ELR (cell line): ENCODE results near the gene HOXA7.
A peak's percentile ranks its signal among the peaks of the same experiment; 100 is the strongest.

Experiments
- DNase-seq: peaks from one replicate; pipeline ENCODE4 v3.0.0-alpha.2; 2015; ENCODE audit warnings: low read depth

HOXA7 gene

DNA sequence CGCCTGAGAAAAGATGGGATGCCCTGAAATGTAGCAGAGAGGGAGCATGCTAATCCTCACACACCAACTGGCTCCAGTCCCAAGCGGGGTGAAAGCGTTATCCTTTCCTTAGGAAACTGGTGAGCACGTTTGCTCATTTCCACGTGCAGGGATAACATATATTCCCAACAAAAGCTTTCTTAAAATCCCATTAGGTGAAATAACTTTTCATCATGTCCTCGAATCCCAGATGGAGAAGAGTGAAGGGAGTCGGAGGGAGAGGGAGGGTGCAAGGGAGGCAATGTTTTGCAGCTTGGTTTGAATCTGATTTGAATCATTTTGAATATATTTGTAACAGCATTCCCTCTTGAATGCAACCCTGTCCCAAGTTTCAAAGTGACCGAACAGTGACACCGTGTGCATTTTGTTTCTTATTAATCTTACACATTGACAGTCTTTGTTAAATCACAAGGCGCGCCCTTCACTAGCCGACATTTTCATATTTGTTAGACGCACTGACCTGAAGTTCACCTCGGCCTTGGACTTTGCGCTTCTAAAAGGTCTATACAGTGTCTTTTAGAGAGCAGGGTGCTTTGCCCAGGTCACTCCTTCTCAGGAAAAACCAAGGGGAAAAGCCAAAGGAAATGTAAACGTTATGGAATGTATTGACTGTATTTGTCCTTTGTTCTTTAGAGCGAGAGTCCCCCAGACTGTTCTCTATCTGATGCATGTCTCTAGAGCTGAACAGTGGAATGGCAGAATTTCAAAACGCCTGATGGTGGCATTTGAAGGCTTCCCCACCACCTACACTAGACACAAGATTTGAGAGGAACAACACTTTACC is 22.9 kb downstream of the HOXA7 start:
- no peak for DNase-seq

DNA sequence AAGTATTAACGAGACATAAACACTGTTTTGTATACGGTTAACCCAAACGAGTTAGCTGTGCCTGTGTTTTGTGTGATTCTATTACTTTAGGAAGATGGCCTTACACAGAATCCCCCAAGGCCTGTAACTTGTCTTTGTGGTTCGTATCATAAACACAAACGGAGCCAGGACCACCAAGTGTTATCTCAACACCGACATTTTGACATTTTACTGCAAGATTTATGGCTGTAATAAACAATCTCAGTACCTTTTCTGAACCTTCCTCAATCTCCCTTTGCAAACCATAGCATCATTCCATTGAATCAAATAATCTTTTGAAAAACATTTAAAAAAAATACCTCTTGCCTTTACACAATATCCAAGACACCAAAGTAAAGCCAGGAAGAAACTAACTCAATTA is 23.5 kb downstream of the HOXA7 start:
- no peak for DNase-seq

- DNase-seq: no peak
These were observed 24.3 kb downstream of the HOXA7 start for GRCh38 chr7:27132214-27132613.

GRCh38 chr7:27131390-27131819 is 25.1 kb downstream of the HOXA7 start:
- no peak for DNase-seq

- peak; percentile 95 for DNase-seq
These were observed 25.7 kb downstream of the HOXA7 start, which contains the start of gene HOXA4 for GRCh38 chr7:27130540-27131389. TSS of gene HOXA4 (minus strand) at chr7:27130757. CDS start at chr7:27130733, 24 bp downstream.

- DNase-seq: peak; percentile 68
These were observed 26.5 kb downstream of the HOXA7 start for GRCh38 chr7:27129729-27130539.

DNA sequence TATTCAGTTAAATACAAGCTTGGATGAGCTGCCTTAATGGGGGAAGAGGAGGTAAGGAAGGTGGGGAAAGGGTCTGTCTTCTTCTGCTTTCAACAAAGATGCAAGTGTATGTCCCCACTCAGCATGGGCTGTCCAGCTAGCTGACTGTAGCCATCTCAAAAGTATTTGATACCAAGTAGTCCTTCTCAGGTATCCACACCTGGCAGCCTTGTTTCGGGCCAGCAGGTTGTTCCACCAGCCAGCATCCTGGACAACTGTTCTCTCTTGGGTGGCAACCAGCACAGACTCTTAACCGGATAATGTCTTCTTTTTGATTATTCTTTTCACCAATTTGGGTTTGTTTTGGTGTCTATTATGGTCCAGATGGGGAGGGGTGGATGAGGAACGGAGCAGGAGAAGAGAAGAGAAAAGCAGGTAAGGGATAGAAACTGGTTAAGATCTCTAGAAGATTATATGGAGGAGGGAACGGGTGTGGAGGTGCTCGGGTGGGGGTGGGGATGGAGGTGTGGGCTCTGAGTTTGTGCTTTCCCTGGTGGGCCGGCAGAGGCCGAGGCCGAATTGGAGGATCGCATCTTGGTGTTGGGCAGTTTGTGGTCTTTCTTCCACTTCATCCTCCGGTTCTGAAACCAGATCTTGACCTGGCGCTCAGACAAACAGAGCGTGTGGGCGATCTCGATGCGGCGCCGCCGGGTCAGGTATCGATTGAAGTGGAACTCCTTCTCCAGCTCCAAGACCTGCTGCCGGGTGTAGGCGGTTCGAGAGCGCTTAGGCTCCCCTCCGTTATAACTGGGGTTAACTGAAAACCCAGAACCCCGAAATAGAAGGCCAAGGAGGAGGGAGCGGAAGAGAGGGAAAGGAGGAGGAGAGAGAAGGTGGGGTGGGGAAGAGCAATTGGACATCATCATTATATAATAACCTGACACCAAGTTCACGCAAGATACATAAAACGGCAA is 27.4 kb downstream of the HOXA7 start:
- no peak for DNase-seq

GRCh38 chr7:27128034-27128433 is 28.4 kb downstream of the HOXA7 start:
- DNase-seq: no peak

GRCh38 chr7:27126596-27127327 is 29.7 kb downstream of the HOXA7 start:
- no peak for DNase-seq

GRCh38 chr7:27125986-27126394 is 30.5 kb downstream of the HOXA7 start:
- no peak for DNase-seq

GRCh38 chr7:27124902-27125689 is 31.4 kb downstream of the HOXA7 start:
- no peak for DNase-seq

GRCh38 chr7:27124096-27124901 is 32.2 kb downstream of the HOXA7 start:
- DNase-seq: peak; percentile 92

DNA sequence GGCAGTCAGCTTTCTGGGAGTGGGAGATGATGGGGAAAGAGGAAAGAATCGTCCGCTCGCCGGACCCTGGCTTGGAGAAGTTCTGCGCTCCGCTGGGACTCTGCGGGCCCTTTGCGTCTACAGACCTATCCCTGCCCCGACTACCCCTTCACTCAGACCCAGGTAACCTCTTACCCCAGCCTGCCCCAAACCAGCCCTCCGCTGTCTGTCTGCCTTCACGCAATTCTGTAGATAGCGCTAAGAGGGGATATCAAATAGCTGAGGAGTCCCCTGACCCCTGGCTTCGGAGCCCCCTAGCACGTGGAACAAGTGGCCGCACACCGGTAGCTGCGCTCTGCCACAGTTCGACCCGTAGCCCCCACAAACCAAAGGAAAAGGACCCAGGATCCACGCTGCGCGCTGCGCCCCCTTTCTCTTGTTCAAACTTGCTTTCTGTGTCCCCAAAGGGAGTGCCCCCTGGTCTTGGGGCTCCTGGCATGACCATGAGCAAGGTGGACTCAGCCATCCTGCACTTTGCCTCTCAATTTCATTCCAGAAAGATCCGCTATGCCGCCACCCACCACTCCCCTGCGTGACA is 32.9 kb downstream of the HOXA7 start:
- no peak for DNase-seq

DNA sequence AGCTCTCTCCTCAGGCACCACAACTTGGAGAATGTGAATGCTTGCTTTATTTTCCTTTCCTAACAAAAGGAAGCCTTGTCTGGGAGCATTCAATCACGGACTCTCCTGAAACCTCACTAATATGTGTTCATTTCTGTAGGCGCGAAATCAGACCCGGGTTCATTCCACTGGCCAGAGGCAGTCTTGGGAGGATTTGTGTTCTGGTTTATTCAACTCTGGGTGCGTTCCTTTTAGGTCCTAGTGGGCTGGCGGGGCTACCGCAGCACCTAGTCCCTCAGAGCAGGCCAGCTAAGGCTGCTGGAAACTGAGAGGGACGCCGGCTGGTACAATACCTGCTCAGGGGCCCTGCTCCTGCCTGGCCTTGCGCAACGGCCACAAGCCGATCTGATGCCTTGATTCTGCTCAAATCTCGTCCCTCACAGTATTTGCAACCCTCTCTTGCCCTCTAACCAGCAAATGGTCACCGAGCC is 33.4 kb downstream of the HOXA7 start:
- no peak for DNase-seq

DNA sequence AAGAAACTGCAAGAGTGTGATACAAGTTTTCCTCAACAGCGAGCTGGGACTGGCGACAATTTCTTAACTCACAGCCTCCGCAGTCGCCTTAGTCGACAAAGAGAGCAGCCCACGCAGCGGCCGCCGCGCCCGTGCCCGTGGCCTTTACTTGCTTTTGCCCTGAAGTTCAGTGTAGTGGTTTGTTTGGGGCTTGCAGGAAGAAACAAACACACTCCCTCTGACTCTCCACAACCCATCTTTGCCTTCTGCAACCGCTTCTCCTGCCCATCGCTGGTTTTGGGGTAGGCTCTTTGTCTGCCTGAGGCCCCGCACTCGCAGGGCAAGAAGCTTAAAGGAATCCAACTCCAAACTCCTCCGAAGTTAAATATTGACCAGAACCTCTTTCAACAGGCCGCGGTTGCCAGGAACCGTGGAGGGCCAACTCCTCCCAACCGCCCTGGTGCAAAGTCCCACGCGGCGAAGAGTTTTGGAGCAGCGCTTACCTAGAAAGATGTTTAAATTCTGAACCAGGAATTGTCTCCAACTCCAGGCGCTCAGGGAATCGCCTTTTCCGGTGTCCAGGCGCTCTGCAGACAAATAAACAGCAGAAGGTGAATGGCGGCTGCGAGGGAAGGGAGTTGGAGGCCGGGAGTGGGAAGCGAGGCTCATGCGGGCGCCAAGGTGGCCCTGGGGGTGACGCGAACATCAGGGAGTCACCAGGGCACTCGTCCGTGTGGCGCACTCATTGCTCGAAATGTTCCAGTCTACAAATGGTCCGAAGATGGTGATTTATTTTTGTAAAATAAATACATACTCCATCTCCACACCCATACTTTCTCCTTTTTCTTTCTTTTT is 34.2 kb downstream of the HOXA7 start:
- no peak for DNase-seq

GRCh38 chr7:27121684-27122076 is 34.8 kb downstream of the HOXA7 start:
- no peak for DNase-seq

DNA sequence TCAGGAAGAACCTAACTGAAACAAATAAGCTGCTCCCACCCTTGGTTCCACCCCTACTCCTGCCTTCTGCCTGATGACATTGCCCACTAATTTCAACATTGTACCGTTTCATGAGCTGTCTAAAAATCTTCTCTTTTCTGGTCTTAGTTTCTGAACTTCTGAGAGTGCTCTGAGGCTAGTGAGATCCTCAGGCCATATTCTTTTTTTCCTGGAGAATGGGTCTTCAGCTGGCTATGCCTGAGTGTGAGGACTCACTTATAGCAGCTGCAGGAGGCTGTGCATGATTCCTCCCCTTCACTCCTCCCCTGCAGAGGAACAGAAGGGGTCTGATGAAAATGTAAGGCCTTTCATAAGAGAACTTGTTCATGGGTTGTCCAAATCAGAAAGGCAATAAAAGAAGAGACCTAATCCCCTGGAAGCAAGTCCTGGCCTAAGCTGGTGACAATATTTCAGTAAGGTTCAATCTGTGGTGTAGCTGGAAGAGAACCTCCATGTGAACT is 37.0 kb downstream of the HOXA7 start:
- DNase-seq: no peak
